ENCODE data around the gene MAPK11. TPM values are rescaled to one million over a fixed set of nuclear protein-coding genes. Genes with fewer than 3 reads are reported as not detected.

The MAPK11 gene
- total RNA-seq, 1 donor from 2014 or later = 10.0 TPM

GRCh38 chr22:50257041-50257440 lies 13.1 kb downstream of the MAPK11 start:
- intact Hi-C loops (cut with DNase I) = no loop called here

GRCh38 chr22:50256258-50256862 lies 13.8 kb downstream of the MAPK11 start:
- intact Hi-C loops (cut with DNase I) = no loop called here
- DNase-seq (ENCODE audit: missing footprints) = no peak
- no peak for ATAC-seq

More at GRCh38 chr22:50257041-50257440, 13.1 kb downstream of the MAPK11 start:
- DNase-seq (ENCODE audit: missing footprints) (no peak), ATAC-seq (no peak)

- intact Hi-C loops (cut with DNase I) = no loop called here
- DNase-seq (ENCODE audit: missing footprints) = no peak
- ATAC-seq = no peak
Measured at GRCh38 chr22:50255607-50256006, 14.6 kb downstream of the MAPK11 start.

GRCh38 chr22:50255099-50255498 lies 15.1 kb downstream of the MAPK11 start:
- intact Hi-C loops (cut with DNase I) = no loop called here
- ATAC-seq (no peak), DNase-seq (ENCODE audit: missing footprints) (no peak)

- DNase-seq (ENCODE audit: missing footprints) (no peak), ATAC-seq (no peak)
- intact Hi-C loops (cut with DNase I) = loop anchor here (2.0 to 5.0 kb wide), 2 partner anchors 17 to 253 kb away; partner anchors contain the start of genes LMF2, MAPK11 and NCAPH2
Measured at GRCh38 chr22:50253941-50254340, 16.2 kb downstream of the MAPK11 start.

- intact Hi-C loops (cut with DNase I) = loop anchor here (2.0 to 5.0 kb wide), 2 partner anchors 18 to 254 kb away; partner anchors contain the start of genes LMF2, MAPK11 and NCAPH2
- ATAC-seq = no peak
- DNase-seq (ENCODE audit: missing footprints) = no peak
Measured at GRCh38 chr22:50253046-50253915, 16.9 kb downstream of the MAPK11 start.

GRCh38 chr22:50252082-50253045 lies 17.8 kb downstream of the MAPK11 start:
- ATAC-seq = peak; percentile 80
- DNase-seq (ENCODE audit: missing footprints) = peak; percentile 90
- intact Hi-C loops (cut with DNase I) = loop anchor here (2.0 to 5.0 kb wide), 2 partner anchors 18 to 255 kb away; partner anchors contain the start of genes LMF2, MAPK11 and NCAPH2

- intact Hi-C loops (cut with DNase I) = loop anchor here (2.0 to 5.0 kb wide), 3 partner anchors 19 to 256 kb away; partner anchors contain the start of genes LMF2, MAPK11, NCAPH2 and PPP6R2
- ATAC-seq (no peak), DNase-seq (ENCODE audit: missing footprints) (no peak)
Measured at GRCh38 chr22:50251477-50252081, 18.6 kb downstream of the MAPK11 start.

- ATAC-seq (peak; percentile 80), DNase-seq (ENCODE audit: missing footprints) (peak; percentile 93)
- intact Hi-C loops (cut with DNase I) = loop anchor here (2.0 to 5.0 kb wide), 2 partner anchors 92 to 256 kb away; partner anchors contain the start of genes LMF2, NCAPH2 and PPP6R2
Measured at GRCh38 chr22:50250555-50251476, 19.4 kb downstream of the MAPK11 start, which contains the start of gene HDAC10. HDAC10 (minus strand) TSS chr22:50251265; CDS start chr22:50251032, 233 bp downstream.

GRCh38 chr22:50250249-50250554 lies 20.0 kb downstream of the MAPK11 start:
- ATAC-seq (no peak), DNase-seq (ENCODE audit: missing footprints) (no peak)
- intact Hi-C loops (cut with DNase I) = loop anchor here (2.0 to 5.0 kb wide), 2 partner anchors 93 to 257 kb away; partner anchors contain the start of genes LMF2, NCAPH2 and PPP6R2

- no peak for ATAC-seq
- no peak for DNase-seq (ENCODE audit: missing footprints)
- intact Hi-C loops (cut with DNase I) = loop anchor here (2.0 to 10.0 kb wide), 3 partner anchors 93 to 365 kb away; partner anchors contain the start of genes LMF2, NCAPH2 and PPP6R2
Measured at GRCh38 chr22:50249341-50250248, 20.6 kb downstream of the MAPK11 start.

GRCh38 chr22:50248196-50249081 lies 21.7 kb downstream of the MAPK11 start:
- DNase-seq (ENCODE audit: missing footprints) = no peak
- intact Hi-C loops (cut with DNase I) = loop anchor here (10.0 kb wide), 1 partner anchor 366 kb away; no protein-coding TSS in a partner anchor
- no peak for ATAC-seq

GRCh38 chr22:50247748-50248147 lies 22.4 kb downstream of the MAPK11 start:
- ATAC-seq = no peak
- intact Hi-C loops (cut with DNase I) = loop anchor here (10.0 kb wide), 1 partner anchor 367 kb away; no protein-coding TSS in a partner anchor
- peak; percentile 86 for DNase-seq (ENCODE audit: missing footprints)

- DNase-seq (ENCODE audit: missing footprints) (no peak), ATAC-seq (no peak)
- intact Hi-C loops (cut with DNase I) = loop anchor here (10.0 kb wide), 1 partner anchor 368 kb away; no protein-coding TSS in a partner anchor
Measured at GRCh38 chr22:50246242-50247175, 23.7 kb downstream of the MAPK11 start.

Measured in Right ventricle myocardium inferior (tissue), 1 donor.